Right ventricle myocardium inferior (tissue), 1 donor: Measurements from ENCODE around the gene ISL1. TPM values are rescaled to one million over a fixed set of nuclear protein-coding genes. Genes with fewer than 3 reads are reported as not detected.
A peak's percentile ranks its signal among the peaks of the same experiment; 100 is the strongest.

Experiments
- ATAC-seq: fragments of 200-7000 bp; cut with Tn5 transposase; one replicate; pipeline ENCODE4 v1.9.1; 2020; ENCODE audit warnings: mild to moderate bottlenecking, moderate library complexity
- DNase-seq: peaks from one replicate; pipeline ENCODE4 v3.0.0; 2021; ENCODE audit errors: missing footprints
- intact Hi-C: fragments of 100-400 bp; cut with DNase I; formaldehyde crosslinking; loops from one replicate; pipeline ENCODE4 v1.11.0; 2022
- total RNA-seq: library from RNA; stranded (reverse); fragmentation: NEBNext Ultra II Directional; extraction: Animal tissue kit (Norgen Biotek cat#: 25700); gene quantifications from one replicate; pipeline ENCODE4 v1.2.1, GENCODE V29; 2021
- donor health status: DM: no; HTN: yes; CAD: no; lungs with severe emphysema.

ISL1 gene
- total RNA-seq, 1 donor from 2014 or later: not detected

DNA sequence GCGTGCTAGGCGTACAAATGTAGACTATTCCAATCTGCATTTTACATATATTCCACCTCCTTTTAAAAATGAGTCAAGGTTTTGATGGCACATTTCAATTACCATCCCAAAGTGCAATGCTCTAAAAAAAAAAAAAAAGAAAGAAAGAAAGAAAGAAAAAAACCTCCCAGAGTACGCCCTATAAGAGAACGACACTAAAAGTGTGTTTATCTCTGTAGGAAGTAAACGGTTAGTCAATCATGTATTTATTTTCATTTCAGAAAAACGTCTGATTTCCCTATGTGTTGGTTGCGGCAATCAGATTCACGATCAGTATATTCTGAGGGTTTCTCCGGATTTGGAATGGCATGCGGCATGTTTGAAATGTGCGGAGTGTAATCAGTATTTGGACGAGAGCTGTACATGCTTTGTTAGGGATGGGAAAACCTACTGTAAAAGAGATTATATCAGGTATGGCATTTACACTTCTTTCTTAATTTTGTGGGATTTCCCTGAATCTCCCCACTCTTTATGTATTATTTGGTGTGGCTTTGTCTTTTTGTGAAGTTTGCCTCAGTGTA, 1.1 kb downstream of the ISL1 start:
- ATAC-seq (no peak), DNase-seq (no peak)
- intact Hi-C loops: no loop called here

DNA sequence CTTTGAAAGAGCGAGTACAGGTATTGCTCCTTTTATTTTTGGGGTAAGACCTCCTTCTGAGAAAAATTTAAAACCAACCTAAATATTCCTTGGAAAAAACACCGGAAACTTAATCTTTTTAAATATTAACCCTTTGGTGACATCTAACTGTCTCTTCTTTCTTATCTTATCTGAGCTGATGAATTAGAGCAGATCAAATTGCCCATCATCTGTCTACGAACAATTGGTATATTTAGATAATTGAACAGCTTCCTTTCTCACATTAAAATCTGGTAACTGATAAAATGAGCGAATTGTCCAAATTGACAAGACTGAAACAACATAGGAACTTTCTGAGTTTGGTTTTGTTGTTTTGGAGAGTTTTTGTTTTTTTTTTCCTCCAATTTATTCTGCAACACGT, 2.0 kb downstream of the ISL1 start:
- ATAC-seq: no peak
- DNase-seq: no peak
- intact Hi-C loops: no loop called here

DNA sequence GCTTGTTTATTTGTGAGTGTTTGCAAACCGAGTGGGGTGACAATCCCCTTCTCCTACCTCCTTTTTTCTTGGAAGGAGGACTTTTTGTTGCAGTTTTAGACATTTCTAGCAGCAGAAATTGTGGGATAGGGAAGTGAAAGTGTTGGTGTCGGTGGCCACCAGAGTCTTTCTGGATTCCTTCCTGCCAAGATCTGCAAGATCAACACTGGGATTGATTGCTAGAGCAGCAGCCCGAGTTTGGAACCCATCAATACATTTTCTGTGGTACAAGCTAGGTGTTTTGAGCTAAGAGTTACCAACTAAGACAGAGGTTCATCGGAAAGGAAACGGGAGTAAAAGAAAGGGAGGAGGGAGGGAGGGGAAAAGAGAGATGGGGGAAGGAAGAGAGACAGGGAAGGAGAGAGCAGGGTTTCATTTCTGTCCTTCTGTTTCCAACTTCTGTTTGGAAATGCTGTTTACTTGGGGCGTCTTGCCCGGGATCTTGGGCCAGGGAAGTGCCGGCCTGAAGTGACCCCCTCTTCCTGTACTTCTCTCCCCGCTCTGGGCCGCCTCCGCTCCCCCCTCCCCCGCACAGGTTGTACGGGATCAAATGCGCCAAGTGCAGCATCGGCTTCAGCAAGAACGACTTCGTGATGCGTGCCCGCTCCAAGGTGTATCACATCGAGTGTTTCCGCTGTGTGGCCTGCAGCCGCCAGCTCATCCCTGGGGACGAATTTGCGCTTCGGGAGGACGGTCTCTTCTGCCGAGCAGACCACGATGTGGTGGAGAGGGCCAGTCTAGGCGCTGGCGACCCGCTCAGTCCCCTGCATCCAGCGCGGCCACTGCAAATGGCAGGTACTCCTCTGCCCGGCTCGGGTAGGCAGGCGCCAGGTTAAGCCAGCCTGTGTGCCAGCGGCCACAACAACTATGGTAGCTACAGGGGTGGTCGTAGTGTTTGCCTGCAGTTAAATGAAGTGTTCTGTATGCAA, 4.0 kb downstream of the ISL1 start:
- ATAC-seq (no peak), DNase-seq (no peak)
- intact Hi-C loops: no loop called here

GRCh38 chr5:51387884-51388275, 4.6 kb downstream of the ISL1 start:
- no peak for DNase-seq
- intact Hi-C loops: no loop called here
- ATAC-seq: no peak

DNA sequence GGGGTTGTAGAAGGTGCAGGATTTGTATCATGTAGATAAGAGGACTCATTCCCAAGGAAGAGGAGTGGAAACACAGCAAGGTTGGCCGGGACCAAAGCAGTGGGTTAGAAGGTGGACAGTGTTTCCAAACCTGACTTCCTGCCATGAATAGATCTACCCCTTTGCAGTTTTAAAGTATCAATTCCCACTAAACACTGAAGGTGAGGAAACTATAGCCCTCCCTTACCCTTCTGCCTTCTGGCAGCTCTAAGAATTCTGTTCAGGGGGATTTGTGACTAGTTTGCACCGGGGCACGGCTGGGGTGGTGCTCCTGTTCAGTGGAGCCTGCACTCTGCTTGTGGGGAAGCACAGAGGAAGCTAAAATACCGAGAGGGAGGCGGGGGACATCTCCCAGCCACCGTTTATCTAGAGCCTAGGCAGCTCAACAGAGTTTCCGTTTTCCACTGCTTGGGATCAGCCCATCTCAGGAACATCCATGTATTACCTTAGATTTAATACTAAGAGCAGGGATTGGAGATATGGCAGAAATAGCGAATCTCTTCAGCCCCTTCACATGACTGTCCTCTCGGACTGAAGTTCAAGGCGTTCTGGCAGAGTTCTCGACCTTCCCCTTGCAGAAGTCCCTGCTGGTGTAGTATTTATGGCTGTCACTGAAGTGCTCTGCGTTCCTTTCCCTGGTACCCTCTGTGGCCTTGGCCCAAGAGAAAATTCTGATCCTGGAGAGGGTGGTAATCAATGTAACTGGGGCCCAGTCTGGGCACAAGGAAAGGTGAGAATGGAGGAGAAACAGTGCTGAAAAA, 5.4 kb downstream of the ISL1 start:
- intact Hi-C loops: no loop called here
- DNase-seq (no peak), ATAC-seq (no peak)

DNA sequence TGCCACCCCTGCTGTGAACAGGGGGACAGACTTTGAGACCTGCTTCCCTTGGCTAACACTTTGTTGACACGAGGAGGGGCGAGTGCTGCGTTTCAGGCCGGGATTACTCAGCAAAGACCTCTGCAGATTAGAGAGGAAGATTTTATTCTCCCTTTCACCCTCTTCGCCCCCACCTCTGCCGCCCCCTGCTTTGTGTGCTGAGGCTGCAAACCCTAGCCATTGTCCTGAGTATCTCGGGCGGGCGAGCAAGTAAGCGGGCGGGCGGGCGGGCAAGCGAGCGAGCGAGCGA, 6.0 kb downstream of the ISL1 start:
- DNase-seq: peak; percentile 34
- intact Hi-C loops: no loop called here
- ATAC-seq: no peak

GRCh38 chr5:51389577-51390463, 6.6 kb downstream of the ISL1 start:
- intact Hi-C loops: no loop called here
- DNase-seq: peak; percentile 45
- no peak for ATAC-seq

DNA sequence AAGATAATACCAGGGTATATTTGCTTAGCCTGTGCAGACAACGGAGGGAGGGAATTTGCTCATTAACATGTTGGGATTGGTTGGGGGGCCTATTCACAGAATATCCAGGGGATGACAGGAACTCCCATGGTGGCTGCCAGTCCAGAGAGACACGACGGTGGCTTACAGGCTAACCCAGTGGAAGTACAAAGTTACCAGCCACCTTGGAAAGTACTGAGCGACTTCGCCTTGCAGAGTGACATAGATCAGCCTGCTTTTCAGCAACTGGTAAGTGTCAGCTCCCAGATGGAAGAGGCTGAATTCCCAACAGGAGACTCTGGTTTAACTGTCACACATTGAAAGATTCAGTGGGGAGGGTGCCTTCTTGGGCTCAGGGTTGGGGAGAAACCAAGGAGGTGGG, 7.9 kb downstream of the ISL1 start:
- intact Hi-C loops: no loop called here
- no peak for DNase-seq
- ATAC-seq: no peak

GRCh38 chr5:51392689-51393199, 9.5 kb downstream of the ISL1 start:
- ATAC-seq (no peak), DNase-seq (no peak)
- intact Hi-C loops: no loop called here

DNA sequence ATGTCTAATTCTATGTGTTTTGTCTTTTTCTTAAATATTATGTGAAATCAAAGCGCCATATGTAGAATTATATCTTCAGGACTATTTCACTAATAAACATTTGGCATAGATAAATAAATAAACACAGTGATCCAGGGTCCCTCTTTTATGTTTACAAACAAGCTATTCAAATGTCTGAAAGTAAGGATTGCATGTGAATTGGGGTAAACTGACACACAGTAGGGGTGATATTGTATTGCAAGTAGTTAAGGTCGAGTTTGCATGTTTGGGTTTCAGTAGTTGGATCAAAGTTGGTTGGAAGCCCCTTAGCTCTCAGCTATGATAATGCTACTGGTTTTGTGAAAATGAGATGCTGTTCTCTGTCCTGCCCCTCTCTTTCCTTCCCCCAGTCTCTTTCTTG, 11.4 kb downstream of the ISL1 start:
- intact Hi-C loops: no loop called here
- DNase-seq (no peak), ATAC-seq (no peak)

DNA sequence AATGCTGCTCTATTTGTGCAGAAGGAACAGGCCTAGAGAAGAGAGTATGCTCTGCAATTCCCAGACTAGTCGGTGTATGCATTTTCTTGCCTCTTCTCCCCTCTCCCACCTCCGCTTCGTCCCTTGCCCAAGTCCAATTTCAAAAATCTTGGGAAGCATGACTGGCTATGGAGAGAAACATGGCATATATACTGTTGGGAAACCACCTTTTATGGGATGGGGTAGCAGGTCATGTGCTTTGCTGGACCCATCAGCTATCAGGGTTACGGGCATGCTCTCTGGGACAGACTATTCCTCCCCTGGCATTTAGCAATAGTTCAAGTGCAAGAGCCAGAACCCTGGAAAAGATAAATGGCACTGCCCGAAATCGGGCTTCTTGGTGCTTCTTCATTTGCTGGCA, 12.0 kb downstream of the ISL1 start:
- intact Hi-C loops: no loop called here
- ATAC-seq (no peak), DNase-seq (no peak)

DNA sequence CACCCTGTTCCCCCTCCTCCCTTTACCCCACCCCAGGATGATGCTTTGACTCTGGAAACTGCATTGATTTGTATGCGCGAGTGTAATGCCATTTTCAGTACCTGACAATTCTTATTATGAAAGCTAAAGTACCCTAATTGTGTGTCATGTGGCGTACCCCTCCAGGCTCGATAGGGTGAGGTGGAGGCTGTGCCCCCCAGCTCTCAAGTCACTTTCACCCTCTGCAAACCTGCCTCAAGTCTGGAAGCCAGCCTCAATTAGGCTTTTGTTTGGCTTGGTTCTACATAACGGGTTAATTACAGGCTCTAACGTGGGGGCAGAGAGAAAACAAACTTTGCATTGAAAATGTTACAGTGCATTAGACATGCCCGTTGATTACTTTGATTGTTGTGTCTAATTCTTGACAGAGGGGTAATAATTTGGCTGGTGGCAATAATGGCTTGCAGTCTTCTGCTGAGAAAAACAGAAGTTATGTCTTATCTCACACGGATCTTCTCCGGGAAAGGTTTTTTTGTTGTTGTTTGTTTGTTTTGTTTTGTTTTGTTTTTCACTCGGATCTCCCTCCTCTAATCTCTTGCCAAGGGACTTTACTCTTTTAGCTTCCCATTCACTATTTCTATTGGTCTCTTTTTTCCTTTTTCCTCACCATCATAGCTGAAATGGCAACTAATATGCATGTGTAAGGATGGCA, 12.6 kb downstream of the ISL1 start:
- ATAC-seq (no peak), DNase-seq (no peak)
- intact Hi-C loops: no loop called here

DNA sequence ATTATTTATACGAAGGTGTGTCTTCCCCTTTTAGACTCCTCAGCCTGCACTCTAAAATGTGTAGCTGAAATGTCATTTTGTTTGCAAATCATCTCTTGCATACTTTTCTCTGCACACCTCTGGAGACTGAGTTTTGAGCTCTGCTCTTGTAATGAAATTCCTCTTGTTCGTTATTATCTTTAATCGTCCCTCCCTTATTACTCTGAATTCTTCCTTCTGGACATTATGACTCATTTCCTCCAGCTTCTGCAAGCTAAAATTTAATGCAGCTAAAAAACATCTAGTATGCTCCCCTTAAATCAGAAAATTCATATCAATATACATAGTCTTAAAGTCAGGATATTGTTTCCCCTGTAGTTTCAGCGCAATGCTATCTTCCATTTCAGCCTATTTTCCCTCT, 13.5 kb downstream of the ISL1 start:
- ATAC-seq (no peak), DNase-seq (no peak)
- intact Hi-C loops: no loop called here

DNA sequence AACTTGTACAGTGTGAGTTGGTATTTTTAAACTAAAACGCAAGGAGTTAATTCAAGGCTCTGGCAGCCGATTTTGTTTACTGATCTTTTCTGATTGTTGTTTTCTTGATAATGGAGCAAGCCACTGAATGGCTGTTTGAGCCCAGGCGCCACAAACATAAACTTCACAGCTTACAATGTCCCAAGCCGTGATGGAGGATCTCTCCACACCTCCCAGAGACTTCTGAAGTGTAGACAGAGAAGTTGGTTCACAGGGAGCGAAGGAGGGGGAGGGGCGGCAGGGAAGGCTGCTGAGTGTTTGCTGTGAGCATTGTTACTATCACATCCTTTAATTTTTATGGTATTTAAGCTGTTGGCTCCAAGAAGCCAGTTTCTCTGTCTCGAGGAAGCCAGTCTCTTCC, 14.7 kb downstream of the ISL1 start:
- ATAC-seq: no peak
- intact Hi-C loops: no loop called here
- DNase-seq: no peak

DNA sequence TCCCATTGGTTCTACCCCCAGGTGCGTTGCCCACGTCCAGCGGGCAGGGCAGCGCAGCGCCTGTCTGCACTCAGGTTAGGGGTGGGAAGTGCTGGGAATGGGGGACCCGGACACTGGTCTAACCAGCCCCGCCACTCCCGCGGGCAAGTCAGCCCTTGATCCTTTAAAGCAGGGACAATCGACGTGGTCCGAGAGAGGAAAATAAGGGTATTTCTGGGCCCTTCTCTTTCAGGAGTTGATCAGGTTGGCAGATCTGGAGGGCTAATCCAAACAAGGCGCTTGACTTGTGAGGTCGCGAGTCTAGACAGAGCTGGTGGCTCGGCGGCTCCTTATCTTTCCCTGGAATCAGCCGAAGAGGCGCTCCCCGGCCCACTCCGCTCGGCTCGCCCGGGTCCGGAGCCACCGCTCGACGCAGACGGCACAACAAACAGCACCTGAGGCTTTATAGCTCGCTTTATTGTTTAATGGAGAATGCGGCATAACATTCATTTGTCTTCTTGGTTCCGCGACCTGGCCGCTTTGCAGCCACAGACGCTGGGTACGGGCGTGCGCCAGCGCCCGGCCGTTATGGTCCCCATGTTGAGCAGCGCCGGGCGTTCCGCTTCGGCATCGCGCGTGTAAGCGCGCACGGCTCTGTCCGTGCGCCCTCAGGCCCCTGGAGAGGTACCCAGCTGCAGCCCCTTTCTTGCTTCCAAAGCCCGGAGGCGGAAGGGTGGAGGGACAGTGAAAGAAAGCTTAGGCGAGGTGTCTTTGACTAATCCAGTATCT, 15.8 kb downstream of the ISL1 start:
- ATAC-seq (no peak), DNase-seq (peak; percentile 53)
- intact Hi-C loops: no loop called here

- no peak for ATAC-seq
- intact Hi-C loops: no loop called here
- no peak for DNase-seq
These were observed 16.4 kb downstream of the ISL1 start for GRCh38 chr5:51399643-51400006.

DNA sequence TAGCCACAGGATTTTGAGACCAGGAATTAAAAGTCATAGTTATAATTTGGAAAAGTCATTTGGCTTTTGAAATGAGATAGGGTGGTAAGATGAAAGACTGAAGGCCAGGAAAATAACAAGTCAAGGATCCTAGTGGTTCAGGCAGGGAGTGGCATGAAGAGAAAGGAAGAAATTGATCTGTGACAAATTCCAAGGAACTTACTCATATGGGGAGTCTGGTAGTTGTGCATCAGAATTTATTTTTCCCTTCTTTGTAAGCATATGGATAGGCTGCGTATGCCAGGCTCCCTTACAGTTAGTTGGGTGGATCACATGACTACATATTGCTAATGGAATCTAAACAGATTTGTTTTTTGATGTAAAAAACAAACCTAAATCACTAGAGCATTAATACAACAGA, 21.0 kb downstream of the ISL1 start:
- no peak for DNase-seq
- ATAC-seq: no peak
- intact Hi-C loops: no loop called here

DNA sequence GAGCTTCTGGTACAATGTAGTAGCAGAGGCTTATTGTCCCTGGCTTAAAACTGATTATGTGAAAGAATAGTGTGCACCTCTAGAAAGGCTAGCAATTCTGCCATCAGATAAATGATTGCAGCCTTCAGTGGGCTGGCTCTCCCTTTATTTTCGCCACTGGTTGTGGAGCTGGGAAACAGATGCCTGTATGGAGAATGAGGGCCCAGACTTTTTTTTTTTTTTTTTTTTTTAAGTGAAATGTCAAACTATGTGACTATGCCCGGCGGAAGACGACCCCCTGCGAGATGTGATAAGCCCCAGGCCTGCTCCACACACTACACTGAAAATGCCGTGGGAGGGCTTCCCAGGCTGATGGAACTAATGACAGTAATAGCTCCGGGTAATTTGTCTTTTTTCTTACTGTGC, 28.7 kb downstream of the ISL1 start:
- ATAC-seq: no peak
- DNase-seq: no peak
- intact Hi-C loops: no loop called here
